ENCODE data around the gene ADGRA1. TPM values are rescaled to one million over a fixed set of nuclear protein-coding genes. Genes with fewer than 3 reads are reported as not detected.

Gene ADGRA1
- total and polyA plus RNA-seq, 2 donors (not counting 3 experiments of a cell fraction or from before 2014, with no cell fraction given): not detected

- DNase-seq (ENCODE audit: low read depth, low spot score) (no peak), FAIRE-seq (no peak)
- H3K27me3 ChIP-seq (ENCODE audit: control insufficient read depth in 2 of 2, insufficient read depth in 2 of 2, low read length in 2 of 2): no peaks in the 10 kb centered on the region
- ChIA-PET CTCF (no interaction called here), POLR2A (no interaction called here)
- intact Hi-C loops (cut with micrococcal nuclease) (no loop called here), dilution Hi-C loops (cut with MboI; ENCODE audit: extremely low pct_ligation_motif_present, low sequenced_read_pairs) (no loop called here)
- H2AFZ ChIP-seq (ENCODE audit: low read depth, low read length): no peak overlapping the region
- no peak overlapping the region for H3K27ac ChIP-seq (ENCODE audit: insufficient read depth, low read depth, low read length)
- H3K4me3 ChIP-seq (replicated peaks in 1 of 3; ENCODE audit: insufficient read depth in 1 of 3, low read depth in 1 of 3, low read length in 3 of 3): no peak overlapping the region
- TF ChIP-seq JUN (IDR thresholded peaks at IDR 0.05; ENCODE audit: borderline replicate concordance, insufficient read depth, insufficient read length, low read depth) (no peak), CTCF (IDR thresholded peaks at IDR 0.05; ENCODE audit: extremely low read depth in 1 of 2, insufficient read depth in 1 of 2, low read depth in 1 of 2, low read length in 2 of 2) (no peak), POLR2A (IDR thresholded peaks at IDR 0.05; ENCODE audit: low read depth, low read length) (no peak), GATA2 (IDR thresholded peaks at IDR 0.05; ENCODE audit: insufficient read depth, insufficient read length, low read depth, low read length) (no peak), POLR2AphosphoS5 (IDR thresholded peaks at IDR 0.05; ENCODE audit: insufficient read depth, low read depth, low read length) (no peak), MYC (IDR thresholded peaks at IDR 0.05; ENCODE audit: low read depth, low read length) (no peak), FOS (IDR thresholded peaks at IDR 0.05; ENCODE audit: borderline replicate concordance, insufficient read depth, low read length) (no peak), EZH2 (IDR thresholded peaks at IDR 0.05; ENCODE audit: borderline replicate concordance, low read depth, low read length, severe bottlenecking) (no peak)
- TF ChIP-seq, protein P1, sequence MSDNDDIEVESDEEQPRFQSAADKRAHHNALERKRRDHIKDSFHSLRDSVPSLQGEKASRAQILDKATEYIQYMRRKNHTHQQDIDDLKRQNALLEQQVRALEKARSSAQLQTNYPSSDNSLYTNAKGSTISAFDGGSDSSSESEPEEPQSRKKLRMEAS (IDR thresholded peaks at IDR 0.05; ENCODE audit: insufficient read depth, insufficient read length): no peak
- no TSS peak for BruUV-seq (replicated peaks)
- H3K4me2 ChIP-seq (ENCODE audit: insufficient read depth, low read length): no peak overlapping the region
- H3K4me1 ChIP-seq (ENCODE audit: control insufficient read depth, extremely low read depth, insufficient read depth, low read length): no peaks in the 10 kb centered on the region
- H3K36me3 ChIP-seq (ENCODE audit: control insufficient read depth in 2 of 2, extremely low read depth in 1 of 2, insufficient read depth in 2 of 2, low read length in 2 of 2): no peaks in the 10 kb centered on the region
- no peaks in the 10 kb centered on the region for H4K20me1 ChIP-seq (replicated peaks; ENCODE audit: control insufficient read depth, extremely low read depth, insufficient read depth, low read length)
- H3K9me1 ChIP-seq (replicated peaks; ENCODE audit: control insufficient read depth, extremely low read depth, insufficient read depth, low read length): no peaks in the 10 kb centered on the region
- H3K79me2 ChIP-seq (ENCODE audit: control insufficient read depth, insufficient read depth, low read length): no peaks in the 10 kb centered on the region
- H3K9me3 ChIP-seq (replicated peaks; ENCODE audit: control insufficient read depth, insufficient read depth, low read length): no peaks in the 10 kb centered on the region
- H3K9ac ChIP-seq (replicated peaks; ENCODE audit: extremely low read depth, insufficient read depth, low read length): no peak overlapping the region
These were observed 81.6 kb downstream of the ADGRA1 start for GRCh38 chr10:133169173-133169947.
